Thymus (tissue), 11 donors: ENCODE data around the gene RER1. TPM values are rescaled to one million over a fixed set of nuclear protein-coding genes. Genes with fewer than 3 reads are reported as not detected.

Experiments used
- DNase-seq, 9 donors: peaks; one replicate each; pipeline ENCODE4 v3.0.0-alpha.2; 2013; ENCODE audit warnings: low spot score in 9 of 9, low read depth in 6 of 9, missing footprints in 1 of 9
- H3K27ac ChIP-seq, 2 donors: one replicate each; pipeline ENCODE4 v1.5.1; 2013; ENCODE audit warnings: control low read depth in 1 of 2, low read depth in 1 of 2, low read length in 1 of 2, mild to moderate bottlenecking in 1 of 2, moderate library complexity in 1 of 2
- H3K27me3 ChIP-seq, 2 donors: one replicate each; pipeline ENCODE4 v1.5.1; 2013; ENCODE audit warnings: low read length in 1 of 2; ENCODE audit not compliant: control insufficient read depth in 2 of 2, insufficient read depth in 1 of 2
- H3K36me3 ChIP-seq, 2 donors: one replicate each; pipeline ENCODE4 v1.5.1; 2013; ENCODE audit warnings: low read length in 1 of 2, mild to moderate bottlenecking in 1 of 2, moderate library complexity in 1 of 2; ENCODE audit not compliant: control insufficient read depth in 2 of 2, insufficient read depth in 2 of 2
- H3K4me1 ChIP-seq, 2 donors: one replicate each; pipeline ENCODE4 v1.5.1; 2013; ENCODE audit warnings: low read length in 2 of 2; ENCODE audit not compliant: control insufficient read depth in 2 of 2, insufficient read depth in 2 of 2
- H3K4me3 ChIP-seq, 2 donors: one replicate each; pipeline ENCODE4 v1.5.1; 2013; ENCODE audit warnings: low read length in 2 of 2, control low read depth in 1 of 2, mild to moderate bottlenecking in 1 of 2
- H3K9me3 ChIP-seq, 2 donors: one replicate each; pipeline ENCODE4 v1.5.1; 2013; ENCODE audit warnings: low read length in 1 of 2, mild to moderate bottlenecking in 1 of 2; ENCODE audit not compliant: control insufficient read depth in 2 of 2, insufficient read depth in 1 of 2
- WGBS: extraction: QIAGEN DNeasy Blood & Tissue Kit; methylation state at CpG from one replicate; pipeline ENCODE4 v1.1.7; 2013; 5-methylcytosine and 5-hydroxymethylcytosine counted together
- polyA plus RNA-seq: library from polyadenylated mRNA; stranded (reverse); fragments of 200-250 nt; gene quantifications from one replicate; pipeline ENCODE4 v1.2.3, GENCODE V29; 2013
- total RNA-seq: library from RNA; stranded (reverse); fragments of 120-200 nt; gene quantifications from one replicate; pipeline ENCODE4 v1.2.4, GENCODE V29; 2013
- donor health status: healthy.

RER1 gene
- total and polyA plus RNA-seq, 2 donors: 58.6 to 85.8 TPM

DNA sequence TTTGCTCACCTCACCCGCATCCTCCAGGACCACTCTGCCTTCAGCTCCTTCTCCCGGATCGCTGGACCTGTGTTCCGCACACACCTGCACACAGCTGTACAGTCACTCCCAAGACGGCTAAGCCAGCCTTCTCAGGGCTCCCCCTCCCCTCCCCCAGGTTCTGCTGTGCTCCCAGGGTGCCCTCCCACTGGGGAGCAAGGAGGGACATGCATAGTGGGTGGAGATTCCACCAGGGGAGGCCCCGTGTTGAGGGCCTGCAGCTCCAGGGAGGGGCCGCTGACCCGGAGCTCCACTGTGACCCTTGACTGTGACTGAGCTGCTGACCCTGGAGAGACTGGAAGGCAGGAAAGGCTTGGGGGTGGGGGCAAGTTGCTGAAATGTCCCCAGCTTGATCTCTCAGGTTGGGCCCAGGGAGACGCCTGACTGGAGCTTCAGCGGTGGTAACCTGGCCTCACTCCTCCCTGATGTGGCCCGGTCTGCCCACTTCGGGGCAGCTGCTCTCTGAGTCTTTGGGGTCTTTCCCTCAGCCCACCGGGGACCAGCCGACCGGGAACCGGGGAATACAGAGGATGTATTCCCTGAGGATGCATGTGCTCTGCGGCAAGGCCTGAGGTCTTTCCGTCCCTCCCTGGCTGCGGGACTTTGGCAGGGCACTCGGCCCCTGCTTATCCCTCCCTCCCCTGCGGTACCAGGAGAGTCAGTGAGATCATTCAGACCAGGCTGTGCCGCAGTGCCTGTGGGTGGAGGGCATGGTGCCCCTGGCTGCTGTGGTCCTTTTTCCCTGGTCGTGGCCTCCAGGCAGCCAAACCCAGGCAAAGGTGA is 55.8 kb downstream of the RER1 start:
- DNase-seq: no peak
- Histone ChIP-seq H3K27me3 (peaks cover 32 to 65% of the 10 kb centered on the region in 2 donors), H3K4me3 (no peak overlapping the region), H3K27ac (no peak overlapping the region), H3K36me3 (no peaks in the 10 kb centered on the region), H3K4me1 (no peaks in the 10 kb centered on the region), H3K9me3 (no peaks in the 10 kb centered on the region)
- WGBS: 80% methylated on average over 23 of the region's 23 CpGs

- H3K36me3 ChIP-seq: no peaks in the 10 kb centered on the region
- no peak overlapping the region for H3K4me3 ChIP-seq
- peaks cover 26 to 62% of the 10 kb centered on the region in 2 donors for H3K27me3 ChIP-seq
- no peaks in the 10 kb centered on the region for H3K9me3 ChIP-seq
- no peak for DNase-seq
- H3K27ac ChIP-seq: no peak overlapping the region
- 55% methylated on average over 18 of the region's 18 CpGs for WGBS
- no peaks in the 10 kb centered on the region for H3K4me1 ChIP-seq
Measured at GRCh38 chr1:2448098-2448445, 56.4 kb downstream of the RER1 start.

DNA sequence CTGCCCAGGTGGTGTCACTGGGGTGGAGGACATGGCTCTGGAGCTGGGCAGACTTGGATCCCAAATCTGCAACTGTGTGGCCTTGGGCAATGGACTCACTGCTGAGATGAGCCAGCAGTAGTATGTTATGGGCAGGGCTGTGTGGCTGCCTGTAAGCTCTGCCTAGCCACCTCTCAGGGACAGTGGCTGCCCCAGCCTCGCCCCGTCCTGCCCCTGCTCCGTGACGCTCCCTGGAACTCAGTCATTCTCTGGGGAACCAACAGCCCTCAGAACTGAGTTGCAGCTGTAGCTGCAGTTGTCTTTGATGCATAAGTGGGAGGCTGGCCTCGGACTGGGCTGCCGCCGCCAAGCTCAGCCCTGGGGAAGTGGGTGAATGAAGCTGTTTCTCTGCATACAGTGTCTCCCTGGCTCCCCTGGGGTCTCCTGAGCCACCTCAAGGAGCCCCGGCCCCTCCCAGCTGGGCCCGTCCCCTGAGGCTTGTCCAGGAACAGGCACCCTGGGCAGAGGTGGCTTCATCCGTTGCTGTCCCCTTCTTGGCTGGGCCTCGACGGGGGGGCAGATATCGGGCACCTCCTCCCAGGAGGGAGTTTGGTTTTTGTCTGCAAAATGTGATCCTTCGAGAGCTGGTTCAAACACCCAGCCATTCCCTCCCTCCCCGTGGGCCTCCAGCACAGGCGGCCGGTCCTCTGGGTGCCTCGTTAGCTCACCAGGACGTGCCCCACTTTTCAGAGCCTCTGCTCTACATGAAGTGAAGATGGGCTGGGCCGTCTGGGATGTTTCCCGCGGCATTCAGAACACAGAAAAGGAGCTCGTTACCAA is 58.2 kb downstream of the RER1 start:
- Histone ChIP-seq H3K36me3 (no peaks in the 10 kb centered on the region), H3K9me3 (no peaks in the 10 kb centered on the region), H3K4me1 (no peaks in the 10 kb centered on the region), H3K27ac (no peak overlapping the region), H3K27me3 (peaks cover 9 to 49% of the 10 kb centered on the region in 2 donors), H3K4me3 (no peak overlapping the region)
- WGBS: 89% methylated on average over 23 of the region's 23 CpGs
- DNase-seq: no peak

DNA sequence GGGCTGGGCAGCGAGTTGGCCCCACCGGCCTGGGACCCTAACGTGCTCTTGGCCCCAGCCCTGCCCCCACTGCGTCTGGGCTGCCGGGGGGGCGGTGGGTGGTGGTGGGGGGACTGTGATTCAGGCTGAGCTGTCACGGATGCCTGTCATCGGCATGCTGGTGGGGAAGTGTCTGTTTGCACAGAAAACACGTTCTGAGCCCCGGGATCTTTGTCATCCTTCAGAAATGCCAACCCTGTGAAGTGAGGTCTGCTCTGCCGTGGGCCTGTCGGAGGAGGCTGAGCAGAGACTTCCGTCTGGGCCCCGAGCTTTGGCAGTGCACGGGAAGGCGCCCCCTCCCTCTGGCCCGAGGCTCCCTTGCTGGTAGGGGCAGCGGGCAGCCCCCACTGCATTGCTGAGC is 60.1 kb downstream of the RER1 start:
- WGBS: 57% methylated on average over 18 of the region's 18 CpGs
- Histone ChIP-seq H3K27ac (no peak overlapping the region), H3K27me3 (peaks cover 0 to 30% of the 10 kb centered on the region in 2 donors), H3K4me3 (no peak overlapping the region), H3K9me3 (no peaks in the 10 kb centered on the region), H3K36me3 (no peaks in the 10 kb centered on the region), H3K4me1 (no peaks in the 10 kb centered on the region)
- DNase-seq: no peak

DNA sequence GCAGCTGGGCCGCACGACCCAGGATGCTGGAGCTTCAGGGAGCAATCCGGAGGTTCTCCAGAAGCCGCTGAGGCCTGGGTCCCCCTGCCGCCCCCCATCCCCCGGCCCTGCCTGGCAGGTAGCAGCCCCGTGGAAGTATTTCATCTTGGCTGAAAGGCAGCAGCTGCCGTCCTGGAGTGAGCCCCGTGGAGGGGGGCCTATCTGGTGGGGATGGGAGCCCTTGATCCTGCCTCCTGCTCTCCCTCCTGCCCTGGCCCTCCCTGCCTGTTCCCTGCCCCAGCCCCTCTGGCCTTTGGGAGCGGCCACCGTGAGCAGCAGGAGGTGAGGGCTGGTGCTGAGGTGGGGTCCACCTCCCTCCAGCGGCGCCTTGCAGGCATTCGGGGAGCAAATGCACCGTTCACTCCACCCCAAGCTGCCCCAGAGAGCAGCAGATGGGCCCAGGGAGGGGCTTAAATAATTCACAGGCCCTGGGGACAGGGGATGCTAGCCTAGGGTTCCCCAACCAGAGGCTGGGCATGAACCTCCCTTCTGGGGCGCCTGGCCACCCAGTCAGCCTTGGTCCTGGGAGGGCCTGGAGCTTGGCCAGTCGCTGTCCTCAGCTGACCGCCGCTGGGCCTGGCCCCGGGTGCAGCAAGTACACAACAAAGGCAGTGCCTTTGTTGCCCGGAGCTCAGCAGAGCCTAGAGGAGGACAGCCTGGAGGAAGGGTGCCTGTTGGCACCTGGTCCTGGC is 60.7 kb downstream of the RER1 start:
- no peaks in the 10 kb centered on the region for H3K36me3 ChIP-seq
- DNase-seq: no peak

GRCh38 chr1:2452932-2453315 is 61.3 kb downstream of the RER1 start:
- DNase-seq: no peak
- 91% methylated on average over 19 of the region's 19 CpGs for WGBS
- no peak overlapping the region for H3K4me3 ChIP-seq
- H3K4me1 ChIP-seq: no peaks in the 10 kb centered on the region
- H3K9me3 ChIP-seq: no peaks in the 10 kb centered on the region
- peaks cover 0 to 18% of the 10 kb centered on the region in 2 donors for H3K27me3 ChIP-seq
- H3K36me3 ChIP-seq: no peaks in the 10 kb centered on the region
- no peak overlapping the region for H3K27ac ChIP-seq

More for the DNA sequence above, 60.7 kb downstream of the RER1 start:
- no peak overlapping the region for H3K4me3 ChIP-seq
- H3K27ac ChIP-seq: no peak overlapping the region
- H3K27me3 ChIP-seq: peaks cover 0 to 24% of the 10 kb centered on the region in 2 donors
- WGBS: 72% methylated on average over 21 of the region's 21 CpGs
- no peaks in the 10 kb centered on the region for H3K4me1 ChIP-seq
- H3K9me3 ChIP-seq: no peaks in the 10 kb centered on the region

- Histone ChIP-seq H3K4me3 (no peak overlapping the region), H3K27me3 (peaks cover 0 to 9% of the 10 kb centered on the region in 2 donors), H3K36me3 (no peaks in the 10 kb centered on the region), H3K27ac (no peak overlapping the region), H3K4me1 (no peaks in the 10 kb centered on the region), H3K9me3 (no peaks in the 10 kb centered on the region)
- WGBS: 92% methylated on average over 10 of the region's 10 CpGs
- no peak for DNase-seq
Measured at GRCh38 chr1:2454227-2454626, 62.6 kb downstream of the RER1 start.
